ENCODE data around the gene TMEM245. TPM values are rescaled to one million over a fixed set of nuclear protein-coding genes. Genes with fewer than 3 reads are reported as not detected.

TMEM245 gene
- total RNA-seq, 1 experiment from 2014 or later: 110 TPM

DNA sequence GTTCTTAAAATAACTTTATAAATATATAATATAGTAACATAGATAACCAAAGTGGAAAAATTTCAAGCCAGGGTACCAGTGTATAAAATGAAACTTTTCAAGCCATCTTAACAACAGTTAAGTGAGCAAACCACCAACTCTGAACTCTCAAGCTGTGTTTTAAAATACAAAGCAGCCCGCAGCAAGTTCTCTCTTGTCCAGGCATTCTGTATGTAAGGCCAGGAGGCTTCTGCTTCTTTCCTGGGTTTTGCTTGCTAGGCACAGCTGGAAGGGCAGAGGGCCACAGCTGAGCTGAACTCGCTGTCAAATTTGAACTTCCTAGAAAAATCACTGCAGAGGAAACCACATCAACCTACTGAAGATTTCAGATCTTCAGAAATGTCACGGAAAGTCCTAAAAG, 99.6 kb downstream of the TMEM245 start:
- BruUV-seq (replicated peaks): no TSS peak
- ChIA-PET CTCF (no interaction called here), POLR2A (no interaction called here)
- H3K9me3 ChIP-seq: no peaks in the 10 kb centered on the region
- peaks cover 16% of the 10 kb centered on the region; the same call in 1 of the 2 replicates for H3K4me1 ChIP-seq
- H3K27ac Mint-ChIP-seq (ENCODE audit: unreplicated experiment): no peak overlapping the region
- no peak overlapping the region for H3K4me3 ChIP-seq (ENCODE audit: low read depth, low read length)
- H3K27me3 Mint-ChIP-seq (ENCODE audit: insufficient read depth, unreplicated experiment): no peaks in the 10 kb centered on the region
- peaks cover 8% of the 10 kb centered on the region for H3K4me1 Mint-ChIP-seq (ENCODE audit: low read depth, unreplicated experiment)
- H3K4me3 Mint-ChIP-seq (ENCODE audit: unreplicated experiment): no peak overlapping the region
- intact Hi-C loops (cut with micrococcal nuclease; ENCODE audit: unreplicated experiment): no loop called here
- no peaks in the 10 kb centered on the region for H3K36me3 ChIP-seq (ENCODE audit: control insufficient read depth, insufficient read depth, low read length)
- TF ChIP-seq, protein P1, sequence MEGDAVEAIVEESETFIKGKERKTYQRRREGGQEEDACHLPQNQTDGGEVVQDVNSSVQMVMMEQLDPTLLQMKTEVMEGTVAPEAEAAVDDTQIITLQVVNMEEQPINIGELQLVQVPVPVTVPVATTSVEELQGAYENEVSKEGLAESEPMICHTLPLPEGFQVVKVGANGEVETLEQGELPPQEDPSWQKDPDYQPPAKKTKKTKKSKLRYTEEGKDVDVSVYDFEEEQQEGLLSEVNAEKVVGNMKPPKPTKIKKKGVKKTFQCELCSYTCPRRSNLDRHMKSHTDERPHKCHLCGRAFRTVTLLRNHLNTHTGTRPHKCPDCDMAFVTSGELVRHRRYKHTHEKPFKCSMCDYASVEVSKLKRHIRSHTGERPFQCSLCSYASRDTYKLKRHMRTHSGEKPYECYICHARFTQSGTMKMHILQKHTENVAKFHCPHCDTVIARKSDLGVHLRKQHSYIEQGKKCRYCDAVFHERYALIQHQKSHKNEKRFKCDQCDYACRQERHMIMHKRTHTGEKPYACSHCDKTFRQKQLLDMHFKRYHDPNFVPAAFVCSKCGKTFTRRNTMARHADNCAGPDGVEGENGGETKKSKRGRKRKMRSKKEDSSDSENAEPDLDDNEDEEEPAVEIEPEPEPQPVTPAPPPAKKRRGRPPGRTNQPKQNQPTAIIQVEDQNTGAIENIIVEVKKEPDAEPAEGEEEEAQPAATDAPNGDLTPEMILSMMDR (IDR thresholded peaks at IDR 0.05; ENCODE audit: insufficient read depth in 1 of 2, low read depth in 1 of 2, low read length in 1 of 2, severe bottlenecking in 1 of 2, unreplicated experiment in 1 of 2): no peak
- no peaks in the 10 kb centered on the region for H3K9me3 Mint-ChIP-seq (ENCODE audit: unreplicated experiment)
- DNase-seq: no peak
- peaks cover 57% of the 10 kb centered on the region for H3K36me3 Mint-ChIP-seq (ENCODE audit: insufficient read depth, unreplicated experiment)
- no peaks in the 10 kb centered on the region for H3K27me3 ChIP-seq (replicated peaks; ENCODE audit: control insufficient read depth, insufficient read depth, low read length)

DNA sequence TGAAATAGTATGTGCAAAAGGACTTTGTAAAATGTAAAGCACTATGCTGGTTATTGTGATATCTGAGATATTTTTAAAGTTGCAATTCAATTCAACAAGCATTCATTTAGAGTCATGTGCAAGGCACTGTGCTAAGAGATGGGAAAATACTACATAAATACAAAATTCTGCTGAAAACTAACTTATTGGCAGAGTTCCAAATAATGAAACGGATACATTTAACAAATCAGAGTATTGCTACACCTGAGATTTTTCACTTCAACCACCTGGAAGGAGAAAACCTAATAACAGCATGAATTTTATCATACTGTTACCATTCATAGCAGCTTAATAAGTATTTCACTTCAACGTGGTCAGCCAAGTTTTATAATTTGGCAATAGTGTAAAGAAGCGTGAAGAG, 100.3 kb downstream of the TMEM245 start:
- H3K36me3 ChIP-seq (ENCODE audit: control insufficient read depth, insufficient read depth, low read length): no peaks in the 10 kb centered on the region; the same call in 1 of the 2 replicates

DNA sequence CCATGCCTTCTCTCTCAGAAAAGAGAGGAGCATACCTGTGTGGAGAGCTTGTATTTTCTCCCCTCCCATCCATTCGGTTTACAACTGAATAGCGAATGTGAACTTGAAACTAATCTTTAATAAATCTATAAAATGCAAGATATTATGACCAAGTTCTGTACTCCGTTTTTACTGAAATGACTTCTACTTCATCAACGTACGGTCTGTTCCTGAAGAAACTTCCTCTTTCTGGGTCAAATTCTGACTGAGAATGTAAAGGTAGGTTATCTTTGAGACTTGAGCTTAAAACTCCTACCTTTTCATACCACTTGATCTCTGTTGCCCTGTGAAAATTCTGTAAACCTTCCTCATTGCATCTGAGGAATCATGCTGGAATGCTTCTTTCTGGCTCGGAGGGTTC, 102.3 kb downstream of the TMEM245 start:
- TF ChIP-seq, protein P1 (IDR thresholded peaks at IDR 0.05; ENCODE audit: insufficient read depth in 1 of 2, low read depth in 1 of 2, low read length in 1 of 2, severe bottlenecking in 1 of 2, unreplicated experiment in 1 of 2): no peak
- intact Hi-C loops (cut with micrococcal nuclease; ENCODE audit: unreplicated experiment): no loop called here
- peaks cover 65% of the 10 kb centered on the region for H3K36me3 Mint-ChIP-seq (ENCODE audit: insufficient read depth, unreplicated experiment)
- ChIA-PET POLR2A (no interaction called here), CTCF (no interaction called here)
- peaks cover 29% of the 10 kb centered on the region for H3K4me1 ChIP-seq
- no TSS peak for BruUV-seq (replicated peaks)
- H3K9me3 ChIP-seq: no peaks in the 10 kb centered on the region
- DNase-seq: no peak
- no peak overlapping the region for H3K4me3 ChIP-seq (ENCODE audit: low read depth, low read length)
- no peaks in the 10 kb centered on the region for H3K27me3 Mint-ChIP-seq (ENCODE audit: insufficient read depth, unreplicated experiment)
- H3K4me1 Mint-ChIP-seq (ENCODE audit: low read depth, unreplicated experiment): peaks cover 9% of the 10 kb centered on the region
- no peak overlapping the region for H3K4me3 Mint-ChIP-seq (ENCODE audit: unreplicated experiment)
- no peaks in the 10 kb centered on the region; the same call in 1 of the 2 replicates for H3K36me3 ChIP-seq (ENCODE audit: control insufficient read depth, insufficient read depth, low read length)
- no peak overlapping the region for H3K27ac Mint-ChIP-seq (ENCODE audit: unreplicated experiment)
- H3K9me3 Mint-ChIP-seq (ENCODE audit: unreplicated experiment): no peaks in the 10 kb centered on the region
- no peaks in the 10 kb centered on the region for H3K27me3 ChIP-seq (replicated peaks; ENCODE audit: control insufficient read depth, insufficient read depth, low read length)

More for the DNA sequence above, 100.3 kb downstream of the TMEM245 start:
- TF ChIP-seq, protein P1 (IDR thresholded peaks at IDR 0.05; ENCODE audit: insufficient read depth in 1 of 2, low read depth in 1 of 2, low read length in 1 of 2, severe bottlenecking in 1 of 2, unreplicated experiment in 1 of 2): no peak
- peaks cover 60% of the 10 kb centered on the region for H3K36me3 Mint-ChIP-seq (ENCODE audit: insufficient read depth, unreplicated experiment)
- no peak overlapping the region for H3K4me3 Mint-ChIP-seq (ENCODE audit: unreplicated experiment)
- H3K27ac Mint-ChIP-seq (ENCODE audit: unreplicated experiment): no peak overlapping the region
- CTCF ChIA-PET: no interaction called here
- H3K27me3 Mint-ChIP-seq (ENCODE audit: insufficient read depth, unreplicated experiment): no peaks in the 10 kb centered on the region
- intact Hi-C loops (cut with micrococcal nuclease; ENCODE audit: unreplicated experiment): no loop called here
- BruUV-seq (replicated peaks): TSS peak; percentile 9
- POLR2A ChIA-PET: no interaction called here
- H3K4me1 Mint-ChIP-seq (ENCODE audit: low read depth, unreplicated experiment): peaks cover 15% of the 10 kb centered on the region
- Histone ChIP-seq H3K4me3 (ENCODE audit: low read depth, low read length) (no peak overlapping the region), H3K27me3 (replicated peaks; ENCODE audit: control insufficient read depth, insufficient read depth, low read length) (no peaks in the 10 kb centered on the region), H3K9me3 (no peaks in the 10 kb centered on the region), H3K4me1 (peaks cover 22% of the 10 kb centered on the region)
- no peaks in the 10 kb centered on the region for H3K9me3 Mint-ChIP-seq (ENCODE audit: unreplicated experiment)
- DNase-seq: no peak
